Measurements from ENCODE around the gene ARFIP1.
"Not testable (repeated sequence)": the region's sequence is repeated elsewhere in the genome, so short reads cannot be mapped to it uniquely, and the experiment has no call there.

Gene ARFIP1

GRCh38 chr4:152765069-152765737 lies 14.6 kb upstream of the ARFIP1 start:
- not testable (repeated sequence) for H3K4me1 ChIP-seq (ENCODE audit: control insufficient read depth in 2 of 2, insufficient read depth in 2 of 2, low read length in 2 of 2); H3K36me3 ChIP-seq (ENCODE audit: control insufficient read depth in 2 of 2, insufficient read depth in 2 of 2, low read length in 2 of 2); H3K9me3 ChIP-seq (ENCODE audit: control insufficient read depth in 2 of 2, low read length in 2 of 2); H3K27me3 ChIP-seq (ENCODE audit: control insufficient read depth in 2 of 2, insufficient read depth in 2 of 2, low read length in 2 of 2); H3K4me3 ChIP-seq (ENCODE audit: low read length in 2 of 2); H3K27ac ChIP-seq (ENCODE audit: low read depth in 2 of 2, low read length in 2 of 2); H3K9ac ChIP-seq (ENCODE audit: low read depth in 1 of 2, low read length in 2 of 2)

GRCh38 chr4:152771741-152772533 lies 7.8 kb upstream of the ARFIP1 start:
- Histone ChIP-seq H3K27me3 (ENCODE audit: control insufficient read depth in 2 of 2, insufficient read depth in 2 of 2, low read length in 2 of 2) (no peaks in the 10 kb centered on the region), H3K27ac (ENCODE audit: low read depth in 2 of 2, low read length in 2 of 2) (no peak overlapping the region), H3K9ac (ENCODE audit: low read depth in 1 of 2, low read length in 2 of 2) (no peak overlapping the region), H3K4me1 (ENCODE audit: control insufficient read depth in 2 of 2, insufficient read depth in 2 of 2, low read length in 2 of 2) (no peaks in the 10 kb centered on the region), H3K36me3 (ENCODE audit: control insufficient read depth in 2 of 2, insufficient read depth in 2 of 2, low read length in 2 of 2) (no peaks in the 10 kb centered on the region), H3K9me3 (ENCODE audit: control insufficient read depth in 2 of 2, low read length in 2 of 2) (no peaks in the 10 kb centered on the region), H3K4me3 (ENCODE audit: low read length in 2 of 2) (no peak overlapping the region)

DNA sequence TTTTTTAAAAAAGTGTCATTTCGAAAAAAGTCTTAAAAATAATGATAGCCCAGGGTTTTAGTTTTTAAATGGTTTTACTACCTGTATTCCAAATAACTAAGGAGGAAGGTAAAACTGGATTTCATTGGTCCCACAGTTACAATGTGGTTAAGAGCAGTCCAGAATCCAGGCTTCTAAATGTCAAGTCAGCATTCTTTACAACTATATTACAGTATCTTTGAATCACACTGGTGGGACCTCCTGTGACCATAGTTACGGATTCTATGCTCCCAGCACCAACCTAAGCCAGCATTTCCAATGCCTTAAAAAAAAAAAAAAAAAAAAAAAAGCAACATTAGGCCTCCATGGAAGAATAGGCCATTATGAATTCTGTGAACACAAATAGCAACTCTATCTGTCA lies 6.4 kb upstream of the ARFIP1 start:
- H3K9ac ChIP-seq (ENCODE audit: low read depth in 1 of 2, low read length in 2 of 2) = no peak overlapping the region
- no peaks in the 10 kb centered on the region for H3K27me3 ChIP-seq (ENCODE audit: control insufficient read depth in 2 of 2, insufficient read depth in 2 of 2, low read length in 2 of 2)
- H3K27ac ChIP-seq (ENCODE audit: low read depth in 2 of 2, low read length in 2 of 2) = no peak overlapping the region
- no peak overlapping the region for H3K4me3 ChIP-seq (ENCODE audit: low read length in 2 of 2)
- no peaks in the 10 kb centered on the region for H3K36me3 ChIP-seq (ENCODE audit: control insufficient read depth in 2 of 2, insufficient read depth in 2 of 2, low read length in 2 of 2)
- H3K9me3 ChIP-seq (ENCODE audit: control insufficient read depth in 2 of 2, low read length in 2 of 2) = no peaks in the 10 kb centered on the region
- H3K4me1 ChIP-seq (ENCODE audit: control insufficient read depth in 2 of 2, insufficient read depth in 2 of 2, low read length in 2 of 2) = peaks cover 0 to under 1% of the 10 kb centered on the region in 2 donors

- Histone ChIP-seq H3K4me3 (ENCODE audit: low read length in 2 of 2) (no peak overlapping the region), H3K36me3 (ENCODE audit: control insufficient read depth in 2 of 2, insufficient read depth in 2 of 2, low read length in 2 of 2) (no peaks in the 10 kb centered on the region), H3K9ac (ENCODE audit: low read depth in 1 of 2, low read length in 2 of 2) (no peak overlapping the region), H3K4me1 (ENCODE audit: control insufficient read depth in 2 of 2, insufficient read depth in 2 of 2, low read length in 2 of 2) (peaks cover 5 to 6% of the 10 kb centered on the region in 2 donors), H3K9me3 (ENCODE audit: control insufficient read depth in 2 of 2, low read length in 2 of 2) (no peaks in the 10 kb centered on the region), H3K27me3 (ENCODE audit: control insufficient read depth in 2 of 2, insufficient read depth in 2 of 2, low read length in 2 of 2) (no peaks in the 10 kb centered on the region), H3K27ac (ENCODE audit: low read depth in 2 of 2, low read length in 2 of 2) (no peak overlapping the region)
Measured at GRCh38 chr4:152773953-152774352, 5.8 kb upstream of the ARFIP1 start.

DNA sequence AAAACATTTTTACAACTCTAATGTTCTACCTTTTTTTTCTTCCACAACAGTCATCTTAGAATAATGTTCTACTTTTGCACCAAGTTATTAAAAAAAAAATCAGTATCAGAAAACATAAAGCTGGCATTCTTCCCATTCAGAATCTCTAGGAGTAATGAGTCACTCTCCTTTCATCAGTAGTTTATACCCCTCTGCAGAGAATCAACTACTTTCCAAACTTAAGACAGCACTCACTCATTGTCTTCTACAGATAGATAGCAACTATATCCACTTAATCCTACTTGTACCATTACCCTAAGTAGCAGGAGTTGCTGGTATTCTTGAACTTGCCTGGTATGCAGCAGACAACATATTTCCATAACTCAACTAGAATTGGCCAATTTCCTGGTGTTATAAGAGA lies 3.4 kb upstream of the ARFIP1 start:
- no peaks in the 10 kb centered on the region for H3K27me3 ChIP-seq (ENCODE audit: control insufficient read depth in 2 of 2, insufficient read depth in 2 of 2, low read length in 2 of 2)
- H3K9ac ChIP-seq (ENCODE audit: low read depth in 1 of 2, low read length in 2 of 2) = no peak overlapping the region
- H3K27ac ChIP-seq (ENCODE audit: low read depth in 2 of 2, low read length in 2 of 2) = no peak overlapping the region
- no peak overlapping the region for H3K4me3 ChIP-seq (ENCODE audit: low read length in 2 of 2)
- H3K36me3 ChIP-seq (ENCODE audit: control insufficient read depth in 2 of 2, insufficient read depth in 2 of 2, low read length in 2 of 2) = no peaks in the 10 kb centered on the region
- H3K9me3 ChIP-seq (ENCODE audit: control insufficient read depth in 2 of 2, low read length in 2 of 2) = no peaks in the 10 kb centered on the region
- H3K4me1 ChIP-seq (ENCODE audit: control insufficient read depth in 2 of 2, insufficient read depth in 2 of 2, low read length in 2 of 2) = peaks cover 9 to 10% of the 10 kb centered on the region in 2 donors

DNA sequence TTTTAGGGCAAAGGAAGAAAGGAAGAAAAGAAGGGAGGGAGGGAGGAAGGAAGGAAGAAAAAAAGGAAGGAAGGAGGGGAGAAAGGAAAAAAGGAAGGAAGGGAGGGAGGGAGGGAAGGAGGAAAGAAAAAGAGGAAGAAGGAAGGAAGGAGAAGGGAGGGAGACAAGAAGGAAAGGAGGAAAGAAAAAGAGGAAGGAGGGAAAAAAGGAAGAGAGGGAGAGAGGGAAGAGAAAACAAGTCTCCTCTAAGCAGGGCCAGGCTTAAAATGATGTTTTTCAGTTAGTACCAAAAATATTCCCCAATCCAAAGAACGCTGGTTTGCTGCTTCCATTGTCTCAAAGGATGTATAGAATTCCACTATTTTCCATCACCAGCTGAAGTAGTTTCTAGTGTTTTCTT lies 2.3 kb upstream of the ARFIP1 start:
- Histone ChIP-seq H3K27me3 (ENCODE audit: control insufficient read depth in 2 of 2, insufficient read depth in 2 of 2, low read length in 2 of 2) (no peaks in the 10 kb centered on the region), H3K9me3 (ENCODE audit: control insufficient read depth in 2 of 2, low read length in 2 of 2) (no peaks in the 10 kb centered on the region), H3K4me3 (ENCODE audit: low read length in 2 of 2) (no peak overlapping the region), H3K9ac (ENCODE audit: low read depth in 1 of 2, low read length in 2 of 2) (no peak overlapping the region), H3K4me1 (ENCODE audit: control insufficient read depth in 2 of 2, insufficient read depth in 2 of 2, low read length in 2 of 2) (peaks cover 9 to 18% of the 10 kb centered on the region in 2 donors), H3K27ac (ENCODE audit: low read depth in 2 of 2, low read length in 2 of 2) (no peak overlapping the region), H3K36me3 (ENCODE audit: control insufficient read depth in 2 of 2, insufficient read depth in 2 of 2, low read length in 2 of 2) (no peaks in the 10 kb centered on the region)

- Histone ChIP-seq H3K9me3 (ENCODE audit: control insufficient read depth in 2 of 2, low read length in 2 of 2) (no peaks in the 10 kb centered on the region), H3K4me3 (ENCODE audit: low read length in 2 of 2) (peak overlapping the region; percentile 98 to 99), H3K4me1 (ENCODE audit: control insufficient read depth in 2 of 2, insufficient read depth in 2 of 2, low read length in 2 of 2) (peaks cover 13 to 18% of the 10 kb centered on the region in 2 donors), H3K9ac (ENCODE audit: low read depth in 1 of 2, low read length in 2 of 2) (peak overlapping the region; percentile 89 to 91), H3K36me3 (ENCODE audit: control insufficient read depth in 2 of 2, insufficient read depth in 2 of 2, low read length in 2 of 2) (no peaks in the 10 kb centered on the region), H3K27me3 (ENCODE audit: control insufficient read depth in 2 of 2, insufficient read depth in 2 of 2, low read length in 2 of 2) (no peaks in the 10 kb centered on the region), H3K27ac (ENCODE audit: low read depth in 2 of 2, low read length in 2 of 2) (peak overlapping the region; percentile 96 to 98)
Measured at GRCh38 chr4:152778656-152779512, 870 bp upstream of the ARFIP1 start.

DNA sequence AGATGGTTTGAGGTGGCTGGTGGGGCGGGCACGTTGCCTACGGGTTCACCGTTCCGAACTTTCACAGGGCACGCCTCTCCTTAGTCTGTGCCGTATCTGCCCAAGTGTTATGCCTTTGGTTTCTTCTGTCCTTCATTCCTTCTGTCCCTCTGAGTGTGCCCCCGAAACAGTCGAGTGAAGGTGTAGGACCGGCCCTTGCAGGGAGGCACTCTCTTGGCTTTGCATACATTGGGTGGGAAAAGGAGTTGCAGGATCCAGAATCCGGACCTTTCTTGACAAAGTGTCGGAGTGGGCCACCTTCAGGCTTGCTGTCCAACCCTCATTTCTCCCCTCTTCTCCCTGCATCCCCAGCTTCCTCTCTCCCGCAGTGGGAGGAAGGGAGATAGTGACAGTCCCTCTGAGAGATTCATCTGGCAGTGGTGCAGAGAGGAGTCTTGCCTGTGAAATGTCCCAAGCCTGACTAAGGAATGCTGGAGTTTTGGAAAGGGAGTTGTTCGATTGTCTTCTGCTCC lies 569 bp downstream of the ARFIP1 start:
- no peaks in the 10 kb centered on the region for H3K36me3 ChIP-seq (ENCODE audit: control insufficient read depth in 2 of 2, insufficient read depth in 2 of 2, low read length in 2 of 2)
- peak overlapping the region; percentile 98 to 99 for H3K4me3 ChIP-seq (ENCODE audit: low read length in 2 of 2)
- H3K9ac ChIP-seq (ENCODE audit: low read depth in 1 of 2, low read length in 2 of 2) = peak overlapping the region; percentile 89 to 91
- H3K4me1 ChIP-seq (ENCODE audit: control insufficient read depth in 2 of 2, insufficient read depth in 2 of 2, low read length in 2 of 2) = peaks cover 18 to 19% of the 10 kb centered on the region in 2 donors
- no peaks in the 10 kb centered on the region for H3K27me3 ChIP-seq (ENCODE audit: control insufficient read depth in 2 of 2, insufficient read depth in 2 of 2, low read length in 2 of 2)
- no peaks in the 10 kb centered on the region for H3K9me3 ChIP-seq (ENCODE audit: control insufficient read depth in 2 of 2, low read length in 2 of 2)
- H3K27ac ChIP-seq (ENCODE audit: low read depth in 2 of 2, low read length in 2 of 2) = peak overlapping the region; percentile 96 to 98

GRCh38 chr4:152784490-152785350 lies 5.0 kb downstream of the ARFIP1 start:
- Histone ChIP-seq H3K36me3 (ENCODE audit: control insufficient read depth in 2 of 2, insufficient read depth in 2 of 2, low read length in 2 of 2) (no peaks in the 10 kb centered on the region), H3K9me3 (ENCODE audit: control insufficient read depth in 2 of 2, low read length in 2 of 2) (no peaks in the 10 kb centered on the region), H3K27ac (ENCODE audit: low read depth in 2 of 2, low read length in 2 of 2) (no peak overlapping the region), H3K27me3 (ENCODE audit: control insufficient read depth in 2 of 2, insufficient read depth in 2 of 2, low read length in 2 of 2) (no peaks in the 10 kb centered on the region), H3K9ac (ENCODE audit: low read depth in 1 of 2, low read length in 2 of 2) (no peak overlapping the region), H3K4me3 (ENCODE audit: low read length in 2 of 2) (no peak overlapping the region), H3K4me1 (ENCODE audit: control insufficient read depth in 2 of 2, insufficient read depth in 2 of 2, low read length in 2 of 2) (peaks cover 23 to 27% of the 10 kb centered on the region in 2 donors)
